ENCODE data around the gene ZSCAN25.

DNA sequence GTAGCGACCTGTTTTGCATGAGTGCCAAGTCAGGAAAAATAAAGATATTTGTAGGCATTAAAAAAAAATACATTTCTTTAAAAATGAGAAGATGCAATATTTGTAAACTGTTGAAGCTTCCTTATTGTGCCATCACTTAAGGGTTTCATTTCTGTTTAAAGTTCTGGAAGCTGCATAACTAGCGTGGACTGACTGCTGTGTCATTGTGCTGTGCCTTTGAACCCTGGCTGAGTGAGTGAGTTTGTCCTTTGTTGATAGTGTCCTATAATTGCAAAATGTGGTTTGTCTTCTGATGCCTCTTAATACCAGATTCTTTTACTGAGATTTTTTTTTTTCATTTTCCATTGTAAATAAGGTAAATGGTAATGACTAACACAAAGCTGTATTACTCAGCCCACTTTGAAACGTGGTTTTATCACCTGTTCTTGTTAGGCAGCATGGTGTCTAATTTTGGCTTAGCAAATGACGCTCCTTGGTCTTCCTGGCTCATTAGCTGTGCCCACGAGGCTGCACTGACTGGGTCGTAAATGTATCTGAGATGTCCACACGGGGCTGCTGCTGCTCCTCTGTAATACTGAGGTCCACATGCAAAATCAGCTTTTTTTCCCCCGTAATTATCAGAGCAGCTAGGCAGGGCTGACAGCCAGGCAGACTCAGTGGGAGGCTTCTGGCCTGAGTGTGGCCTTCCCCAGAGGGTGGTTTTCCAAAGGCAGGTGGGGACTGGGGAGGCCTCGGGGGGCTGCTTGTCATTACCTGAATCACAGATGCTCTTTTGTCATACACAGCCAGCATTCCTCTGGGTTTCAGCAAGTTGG lies 14.8 kb downstream of the ZSCAN25 start:
- TF ChIP-seq KLF12 (CRISPR knock-in tag; IDR thresholded peaks at IDR 0.05; ENCODE audit: borderline replicate concordance) (no peak), KAT8 (CRISPR knock-in tag; IDR thresholded peaks at IDR 0.05) (no peak), ZSCAN29 (CRISPR knock-in tag; conservative IDR thresholded peaks at IDR 0.05) (no peak), MAFK (conservative IDR thresholded peaks at IDR 0.05 in 1 of 2, IDR thresholded peaks at IDR 0.05 in 1 of 2; ENCODE audit: low read length in 2 of 2) (peak; percentile 74 to 88), ZNF3 (CRISPR knock-in tag; IDR thresholded peaks at IDR 0.05) (no peak), KAT7 (CRISPR knock-in tag; IDR thresholded peaks at IDR 0.05; ENCODE audit: borderline replicate concordance) (no peak), ZNF282 (IDR thresholded peaks at IDR 0.05; ENCODE audit: partially characterized antibody) (no peak), ATF7 (IDR thresholded peaks at IDR 0.05) (no peak), ATF7 (CRISPR knock-in tag; IDR thresholded peaks at IDR 0.05) (no peak), CBX2 (IDR thresholded peaks at IDR 0.05; ENCODE audit: low read depth, low read length) (no peak), CBX2 (CRISPR knock-in tag; IDR thresholded peaks at IDR 0.05; ENCODE audit: low read depth) (no peak)
- TF ChIP-seq, protein P1, sequence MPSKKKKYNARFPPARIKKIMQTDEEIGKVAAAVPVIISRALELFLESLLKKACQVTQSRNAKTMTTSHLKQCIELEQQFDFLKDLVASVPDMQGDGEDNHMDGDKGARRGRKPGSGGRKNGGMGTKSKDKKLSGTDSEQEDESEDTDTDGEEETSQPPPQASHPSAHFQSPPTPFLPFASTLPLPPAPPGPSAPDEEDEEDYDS (CRISPR knock-in tag; IDR thresholded peaks at IDR 0.05) = no peak
- TF ChIP-seq, protein P2, sequence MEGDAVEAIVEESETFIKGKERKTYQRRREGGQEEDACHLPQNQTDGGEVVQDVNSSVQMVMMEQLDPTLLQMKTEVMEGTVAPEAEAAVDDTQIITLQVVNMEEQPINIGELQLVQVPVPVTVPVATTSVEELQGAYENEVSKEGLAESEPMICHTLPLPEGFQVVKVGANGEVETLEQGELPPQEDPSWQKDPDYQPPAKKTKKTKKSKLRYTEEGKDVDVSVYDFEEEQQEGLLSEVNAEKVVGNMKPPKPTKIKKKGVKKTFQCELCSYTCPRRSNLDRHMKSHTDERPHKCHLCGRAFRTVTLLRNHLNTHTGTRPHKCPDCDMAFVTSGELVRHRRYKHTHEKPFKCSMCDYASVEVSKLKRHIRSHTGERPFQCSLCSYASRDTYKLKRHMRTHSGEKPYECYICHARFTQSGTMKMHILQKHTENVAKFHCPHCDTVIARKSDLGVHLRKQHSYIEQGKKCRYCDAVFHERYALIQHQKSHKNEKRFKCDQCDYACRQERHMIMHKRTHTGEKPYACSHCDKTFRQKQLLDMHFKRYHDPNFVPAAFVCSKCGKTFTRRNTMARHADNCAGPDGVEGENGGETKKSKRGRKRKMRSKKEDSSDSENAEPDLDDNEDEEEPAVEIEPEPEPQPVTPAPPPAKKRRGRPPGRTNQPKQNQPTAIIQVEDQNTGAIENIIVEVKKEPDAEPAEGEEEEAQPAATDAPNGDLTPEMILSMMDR (CRISPR knock-in tag; IDR thresholded peaks at IDR 0.05) = peak; percentile 86
- TF ChIP-seq, protein P3, sequence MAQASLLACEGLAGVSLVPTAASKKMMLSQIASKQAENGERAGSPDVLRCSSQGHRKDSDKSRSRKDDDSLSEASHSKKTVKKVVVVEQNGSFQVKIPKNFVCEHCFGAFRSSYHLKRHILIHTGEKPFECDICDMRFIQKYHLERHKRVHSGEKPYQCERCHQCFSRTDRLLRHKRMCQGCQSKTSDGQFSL (CRISPR knock-in tag; IDR thresholded peaks at IDR 0.05) = no peak
- TF ChIP-seq, protein P4, sequence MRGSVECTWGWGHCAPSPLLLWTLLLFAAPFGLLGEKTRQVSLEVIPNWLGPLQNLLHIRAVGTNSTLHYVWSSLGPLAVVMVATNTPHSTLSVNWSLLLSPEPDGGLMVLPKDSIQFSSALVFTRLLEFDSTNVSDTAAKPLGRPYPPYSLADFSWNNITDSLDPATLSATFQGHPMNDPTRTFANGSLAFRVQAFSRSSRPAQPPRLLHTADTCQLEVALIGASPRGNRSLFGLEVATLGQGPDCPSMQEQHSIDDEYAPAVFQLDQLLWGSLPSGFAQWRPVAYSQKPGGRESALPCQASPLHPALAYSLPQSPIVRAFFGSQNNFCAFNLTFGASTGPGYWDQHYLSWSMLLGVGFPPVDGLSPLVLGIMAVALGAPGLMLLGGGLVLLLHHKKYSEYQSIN (CRISPR knock-in tag; IDR thresholded peaks at IDR 0.05; ENCODE audit: borderline replicate concordance) = no peak

Measured in HepG2 (cell line).